Prostate gland (tissue), 2 donors: ENCODE results near the gene POLR1C.

Experiments used
- POLR2A ChIP-seq: fragments of 450-650 bp; IDR thresholded peaks from one replicate; pipeline ENCODE4 v1.6.1; 2016; ENCODE audit warnings: antibody characterized with exemption, mild to moderate bottlenecking
- POLR2AphosphoS5 ChIP-seq: sonication (generic); formaldehyde crosslinking; IDR thresholded peaks from one replicate; pipeline ENCODE4 v1.6.1; 2017; ENCODE audit warnings: antibody characterized with exemption
- TF ChIP-seq, protein P1 (sequence below), 4 experiments: fragments of 200-600 bp in 2 of 4; fragments of 450-650 bp in 2 of 4; sonication (generic) in 2 of 4; IDR thresholded peaks; 1 replicate in 3 of 4; 2 replicates in 1 of 4; pipeline ENCODE4 v1.5.1; 2016 to 2019; ENCODE audit warnings: antibody characterized with exemption in 4 of 4, mild to moderate bottlenecking in 2 of 4, moderate library complexity in 2 of 4

DNA sequence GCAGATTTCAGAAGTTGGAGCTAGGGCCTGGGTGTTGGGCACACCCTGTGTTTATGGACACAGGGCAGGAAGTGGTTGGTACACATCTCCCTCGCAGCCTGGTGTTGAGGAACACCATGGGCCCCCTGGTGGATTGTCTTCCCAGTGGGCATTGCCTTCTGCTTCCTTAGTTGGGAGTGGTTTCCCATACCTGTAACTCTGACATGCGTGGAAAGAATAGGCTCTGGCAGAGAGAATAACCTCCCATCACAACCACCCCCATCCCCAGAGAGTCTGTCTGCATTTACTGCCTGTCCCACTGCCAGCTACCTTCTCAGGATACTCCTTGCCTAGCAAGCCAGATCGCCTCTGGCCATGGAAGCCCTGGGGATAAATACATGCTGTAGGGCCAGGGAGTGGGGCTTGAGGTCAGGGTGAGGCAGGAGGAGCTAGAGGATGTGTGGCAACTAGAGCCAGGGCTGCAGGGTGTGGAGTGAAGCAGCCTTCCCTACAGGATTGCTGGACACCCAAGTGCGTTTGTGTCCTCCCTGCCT lies 21.4 kb upstream of the POLR1C start:
- TF ChIP-seq, protein P1, sequence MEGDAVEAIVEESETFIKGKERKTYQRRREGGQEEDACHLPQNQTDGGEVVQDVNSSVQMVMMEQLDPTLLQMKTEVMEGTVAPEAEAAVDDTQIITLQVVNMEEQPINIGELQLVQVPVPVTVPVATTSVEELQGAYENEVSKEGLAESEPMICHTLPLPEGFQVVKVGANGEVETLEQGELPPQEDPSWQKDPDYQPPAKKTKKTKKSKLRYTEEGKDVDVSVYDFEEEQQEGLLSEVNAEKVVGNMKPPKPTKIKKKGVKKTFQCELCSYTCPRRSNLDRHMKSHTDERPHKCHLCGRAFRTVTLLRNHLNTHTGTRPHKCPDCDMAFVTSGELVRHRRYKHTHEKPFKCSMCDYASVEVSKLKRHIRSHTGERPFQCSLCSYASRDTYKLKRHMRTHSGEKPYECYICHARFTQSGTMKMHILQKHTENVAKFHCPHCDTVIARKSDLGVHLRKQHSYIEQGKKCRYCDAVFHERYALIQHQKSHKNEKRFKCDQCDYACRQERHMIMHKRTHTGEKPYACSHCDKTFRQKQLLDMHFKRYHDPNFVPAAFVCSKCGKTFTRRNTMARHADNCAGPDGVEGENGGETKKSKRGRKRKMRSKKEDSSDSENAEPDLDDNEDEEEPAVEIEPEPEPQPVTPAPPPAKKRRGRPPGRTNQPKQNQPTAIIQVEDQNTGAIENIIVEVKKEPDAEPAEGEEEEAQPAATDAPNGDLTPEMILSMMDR (IDR thresholded peaks at IDR 0.05): peak in 3 of 4 experiments; percentile 30 to 57 (median 35)
- TF ChIP-seq POLR2A (no peak), POLR2AphosphoS5 (no peak)
